ENCODE results near the gene MAP4K2. TPM values are rescaled to one million over a fixed set of nuclear protein-coding genes. Genes with fewer than 3 reads are reported as not detected.

MAP4K2 gene
- total RNA-seq, 2 donors from 2014 or later, result 23.3 to 39.1 TPM

DNA sequence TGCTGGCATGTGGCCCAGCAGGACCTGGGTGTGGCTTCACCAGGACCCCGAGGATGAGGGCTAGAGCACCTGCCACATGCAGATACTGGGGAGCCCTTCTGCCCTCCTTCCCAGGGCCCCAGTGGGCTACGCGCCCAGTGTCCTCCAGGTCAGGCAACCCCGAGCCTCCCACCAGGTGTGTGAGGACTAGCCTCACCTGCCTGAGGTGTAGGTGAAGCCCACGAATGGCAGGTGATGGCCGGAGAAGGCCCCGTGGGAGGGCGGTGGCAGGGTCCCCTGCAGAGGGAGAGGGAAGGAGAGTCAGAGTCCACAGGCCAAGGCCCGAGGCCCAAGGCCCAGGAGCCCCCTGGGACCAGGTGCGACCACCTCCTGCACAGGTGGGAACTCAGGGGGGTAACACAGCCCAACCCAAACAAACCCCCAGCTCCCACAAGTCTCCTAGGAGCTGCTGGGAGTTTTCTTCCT is 34.9 kb upstream of the MAP4K2 start:
- Histone ChIP-seq H3K36me3 (no peaks in the 10 kb centered on the region), H3K4me1 (ENCODE audit: control insufficient read depth in 1 of 2, low read depth in 2 of 2) (no peaks in the 10 kb centered on the region), H3K4me3 (no peak overlapping the region), H3K9me3 (no peaks in the 10 kb centered on the region), H3K27me3 (replicated peaks; ENCODE audit: insufficient read depth) (no peaks in the 10 kb centered on the region), H3K27ac (no peak overlapping the region)
- TF ChIP-seq, protein P1, sequence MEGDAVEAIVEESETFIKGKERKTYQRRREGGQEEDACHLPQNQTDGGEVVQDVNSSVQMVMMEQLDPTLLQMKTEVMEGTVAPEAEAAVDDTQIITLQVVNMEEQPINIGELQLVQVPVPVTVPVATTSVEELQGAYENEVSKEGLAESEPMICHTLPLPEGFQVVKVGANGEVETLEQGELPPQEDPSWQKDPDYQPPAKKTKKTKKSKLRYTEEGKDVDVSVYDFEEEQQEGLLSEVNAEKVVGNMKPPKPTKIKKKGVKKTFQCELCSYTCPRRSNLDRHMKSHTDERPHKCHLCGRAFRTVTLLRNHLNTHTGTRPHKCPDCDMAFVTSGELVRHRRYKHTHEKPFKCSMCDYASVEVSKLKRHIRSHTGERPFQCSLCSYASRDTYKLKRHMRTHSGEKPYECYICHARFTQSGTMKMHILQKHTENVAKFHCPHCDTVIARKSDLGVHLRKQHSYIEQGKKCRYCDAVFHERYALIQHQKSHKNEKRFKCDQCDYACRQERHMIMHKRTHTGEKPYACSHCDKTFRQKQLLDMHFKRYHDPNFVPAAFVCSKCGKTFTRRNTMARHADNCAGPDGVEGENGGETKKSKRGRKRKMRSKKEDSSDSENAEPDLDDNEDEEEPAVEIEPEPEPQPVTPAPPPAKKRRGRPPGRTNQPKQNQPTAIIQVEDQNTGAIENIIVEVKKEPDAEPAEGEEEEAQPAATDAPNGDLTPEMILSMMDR (IDR thresholded peaks at IDR 0.05), result no peak
- DNase-seq (ENCODE audit: low spot score) (no peak), ATAC-seq (ENCODE audit: insufficient number of reproducible peaks, low FRiP score, low read depth) (no peak)

DNA sequence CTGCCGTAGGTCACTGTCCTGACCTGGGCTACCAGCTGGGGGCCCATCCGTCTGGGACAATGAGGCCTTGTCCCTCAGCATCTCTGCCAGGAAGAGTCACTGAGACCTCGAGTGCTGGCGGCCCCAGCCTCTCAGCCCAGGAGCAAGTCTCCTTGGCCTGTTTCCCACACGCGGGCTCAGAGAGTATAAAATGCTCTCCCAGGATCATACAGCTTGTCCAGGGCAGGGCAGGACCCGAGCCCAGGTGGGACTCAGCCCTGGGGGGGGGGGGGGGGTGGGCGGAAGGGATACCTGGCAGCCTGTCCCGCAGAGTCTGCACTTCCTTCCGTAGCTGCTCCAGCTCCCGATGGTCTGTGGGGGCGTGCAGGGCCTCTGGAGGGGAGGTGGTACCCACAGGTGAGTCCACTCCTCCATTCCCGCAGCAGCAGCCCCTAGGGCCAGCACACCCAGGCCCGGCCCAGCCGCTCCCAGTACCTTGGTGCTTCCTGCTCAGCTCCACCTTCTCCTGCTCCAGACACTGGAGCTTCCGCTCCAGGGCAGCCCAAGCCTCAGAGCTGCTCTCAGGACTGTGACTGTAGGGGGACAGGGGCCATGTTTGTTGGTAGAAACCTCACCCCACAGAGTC is 33.5 kb upstream of the MAP4K2 start:
- DNase-seq (ENCODE audit: low spot score) (no peak), ATAC-seq (ENCODE audit: insufficient number of reproducible peaks, low FRiP score, low read depth) (no peak)
- Histone ChIP-seq H3K36me3 (no peaks in the 10 kb centered on the region), H3K4me1 (ENCODE audit: control insufficient read depth in 1 of 2, low read depth in 2 of 2) (no peaks in the 10 kb centered on the region), H3K4me3 (no peak overlapping the region), H3K27ac (no peak overlapping the region), H3K9me3 (no peaks in the 10 kb centered on the region), H3K27me3 (replicated peaks; ENCODE audit: insufficient read depth) (no peaks in the 10 kb centered on the region)
- TF ChIP-seq, protein P1 (IDR thresholded peaks at IDR 0.05), result no peak

DNA sequence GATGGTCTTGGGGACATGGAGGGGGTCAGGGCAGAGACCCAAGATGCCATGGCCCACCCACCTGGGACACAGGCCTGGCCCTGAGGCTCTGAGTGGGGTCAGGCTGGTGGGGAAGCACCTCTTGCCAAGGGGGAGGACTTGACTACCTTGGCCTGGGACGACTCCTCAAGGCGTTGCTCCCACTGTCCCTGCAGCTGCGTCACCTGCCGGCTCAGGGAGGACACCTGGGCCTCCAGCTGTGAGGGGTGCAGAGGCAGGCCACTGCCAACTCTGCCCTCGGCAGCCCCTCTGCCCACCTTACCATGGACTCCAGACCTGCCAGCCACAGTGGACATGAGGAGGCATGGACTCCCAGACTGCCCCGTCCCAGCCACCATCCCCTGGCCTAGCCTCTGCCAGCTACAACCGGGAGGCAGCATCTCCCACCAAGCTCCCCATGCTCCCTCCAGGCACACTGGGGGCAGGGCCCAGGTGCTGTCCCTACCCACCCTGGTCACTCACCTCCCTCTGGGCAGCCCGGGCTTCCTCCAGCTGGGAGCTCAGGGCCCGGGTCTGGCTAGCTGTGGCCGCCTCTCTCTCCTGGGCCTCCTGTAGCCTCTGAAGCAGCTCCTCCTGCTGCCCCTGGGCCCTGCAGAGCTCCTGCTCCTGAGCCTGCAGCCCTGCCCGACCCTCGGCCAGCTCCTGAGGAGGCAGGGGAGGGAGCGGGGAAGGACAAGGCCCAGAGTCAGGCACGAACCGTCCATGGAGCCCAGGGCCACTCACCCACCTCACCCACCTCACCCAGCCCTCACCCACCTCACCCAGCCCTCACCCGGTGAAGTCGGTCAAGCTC is 32.8 kb upstream of the MAP4K2 start:
- Histone ChIP-seq H3K9me3 (no peaks in the 10 kb centered on the region), H3K4me1 (ENCODE audit: control insufficient read depth in 1 of 2, low read depth in 2 of 2) (no peaks in the 10 kb centered on the region), H3K36me3 (no peaks in the 10 kb centered on the region), H3K27ac (no peak overlapping the region), H3K27me3 (replicated peaks; ENCODE audit: insufficient read depth) (no peaks in the 10 kb centered on the region), H3K4me3 (no peak overlapping the region)
- ATAC-seq (ENCODE audit: insufficient number of reproducible peaks, low FRiP score, low read depth), result no peak
- no peak for DNase-seq (ENCODE audit: low spot score)
- TF ChIP-seq, protein P1 (IDR thresholded peaks at IDR 0.05), result no peak

DNA sequence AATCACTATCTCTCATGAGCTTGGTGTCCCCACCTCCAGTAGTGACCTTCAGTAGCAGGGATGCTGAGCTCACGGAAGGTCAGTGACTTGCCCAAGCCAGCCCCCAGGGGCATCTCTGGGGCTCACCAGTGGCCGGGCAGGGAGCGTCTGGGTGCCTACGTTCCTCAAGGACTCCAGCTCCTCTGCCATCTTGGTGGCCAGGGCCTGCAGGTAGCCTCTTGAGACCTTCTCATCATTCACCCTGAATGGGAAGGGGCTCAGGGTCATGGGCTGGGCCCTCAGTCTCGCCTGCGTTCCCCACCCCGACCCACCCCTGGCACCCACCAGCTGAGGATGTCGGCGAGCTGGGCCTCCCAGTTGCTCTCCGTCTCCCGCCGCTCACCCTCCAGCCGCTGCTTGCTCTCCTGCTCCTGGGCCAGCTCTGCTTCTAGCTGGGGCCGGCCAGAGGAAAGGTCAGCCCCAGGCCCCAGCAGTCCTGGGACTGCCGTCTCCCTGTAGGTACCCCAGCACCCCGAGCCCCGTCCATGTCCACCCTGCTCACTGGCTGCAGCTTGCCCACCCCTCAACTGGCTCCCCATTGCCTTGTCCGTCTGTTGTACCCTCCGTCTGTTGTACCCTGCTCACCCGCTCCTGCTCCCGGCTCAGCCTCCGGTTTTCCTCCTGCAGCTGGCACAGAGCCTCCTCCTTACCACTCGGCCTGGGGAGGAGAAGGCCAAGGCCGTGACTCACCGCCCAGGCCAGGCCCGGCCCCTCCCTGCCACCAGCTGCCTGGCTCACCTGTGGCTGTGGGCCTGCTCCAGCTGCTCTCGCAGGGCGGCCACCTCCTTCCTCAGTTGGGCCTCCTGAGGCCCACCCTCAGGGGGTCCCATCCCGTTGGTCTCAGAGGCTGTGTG is 32.0 kb upstream of the MAP4K2 start:
- H3K36me3 ChIP-seq, result no peaks in the 10 kb centered on the region
- DNase-seq (ENCODE audit: low spot score), result no peak
- no peaks in the 10 kb centered on the region for H3K27me3 ChIP-seq (replicated peaks; ENCODE audit: insufficient read depth)
- H3K9me3 ChIP-seq, result no peaks in the 10 kb centered on the region
- no peak overlapping the region for H3K27ac ChIP-seq
- H3K4me3 ChIP-seq, result no peak overlapping the region
- TF ChIP-seq, protein P1 (IDR thresholded peaks at IDR 0.05), result no peak
- H3K4me1 ChIP-seq (ENCODE audit: control insufficient read depth in 1 of 2, low read depth in 2 of 2), result no peaks in the 10 kb centered on the region
- no peak for ATAC-seq (ENCODE audit: insufficient number of reproducible peaks, low FRiP score, low read depth)
